ENCODE results near the gene MAP2K5.
A peak's percentile ranks its signal among the peaks of the same experiment; 100 is the strongest.

MAP2K5 gene

GRCh38 chr15:67761343-67761742 lies 218.8 kb downstream of the MAP2K5 start:
- TF ChIP-seq GATA2 (IDR thresholded peaks at IDR 0.05; ENCODE audit: low read depth, low read length) = no peak
- no peak for TF ChIP-seq GATA3 (IDR thresholded peaks at IDR 0.05; ENCODE audit: low read depth, low read length)

GRCh38 chr15:67762610-67763368 lies 220.3 kb downstream of the MAP2K5 start:
- TF ChIP-seq GATA2 (IDR thresholded peaks at IDR 0.05; ENCODE audit: low read depth, low read length) (no peak), GATA3 (IDR thresholded peaks at IDR 0.05; ENCODE audit: low read depth, low read length) (no peak)

GRCh38 chr15:67765701-67766100 lies 223.2 kb downstream of the MAP2K5 start:
- TF ChIP-seq GATA3 (IDR thresholded peaks at IDR 0.05; ENCODE audit: low read depth, low read length) (no peak), GATA2 (IDR thresholded peaks at IDR 0.05; ENCODE audit: low read depth, low read length) (no peak)

GRCh38 chr15:67766968-67767367 lies 224.5 kb downstream of the MAP2K5 start:
- TF ChIP-seq GATA2 (IDR thresholded peaks at IDR 0.05; ENCODE audit: low read depth, low read length) (no peak), GATA3 (IDR thresholded peaks at IDR 0.05; ENCODE audit: low read depth, low read length) (no peak)

GRCh38 chr15:67768313-67768977 lies 225.9 kb downstream of the MAP2K5 start:
- TF ChIP-seq GATA2 (IDR thresholded peaks at IDR 0.05; ENCODE audit: low read depth, low read length) (no peak), GATA3 (IDR thresholded peaks at IDR 0.05; ENCODE audit: low read depth, low read length) (no peak)

GRCh38 chr15:67769497-67770357 lies 227.2 kb downstream of the MAP2K5 start:
- TF ChIP-seq GATA3 (IDR thresholded peaks at IDR 0.05; ENCODE audit: low read depth, low read length) = no peak

GRCh38 chr15:67770358-67770628 lies 227.8 kb downstream of the MAP2K5 start:
- TF ChIP-seq GATA2 (IDR thresholded peaks at IDR 0.05; ENCODE audit: low read depth, low read length) (no peak), GATA3 (IDR thresholded peaks at IDR 0.05; ENCODE audit: low read depth, low read length) (no peak)

GRCh38 chr15:67771189-67771800 lies 228.8 kb downstream of the MAP2K5 start:
- peak; percentile 64 for TF ChIP-seq GATA2 (IDR thresholded peaks at IDR 0.05; ENCODE audit: low read depth, low read length)
- TF ChIP-seq GATA3 (IDR thresholded peaks at IDR 0.05; ENCODE audit: low read depth, low read length) = no peak

- TF ChIP-seq GATA3 (IDR thresholded peaks at IDR 0.05; ENCODE audit: low read depth, low read length) (no peak), GATA2 (IDR thresholded peaks at IDR 0.05; ENCODE audit: low read depth, low read length) (no peak)
Measured at GRCh38 chr15:67774626-67775025, 232.1 kb downstream of the MAP2K5 start.

GRCh38 chr15:67775250-67775649 lies 232.7 kb downstream of the MAP2K5 start:
- TF ChIP-seq GATA2 (IDR thresholded peaks at IDR 0.05; ENCODE audit: low read depth, low read length) (no peak), GATA3 (IDR thresholded peaks at IDR 0.05; ENCODE audit: low read depth, low read length) (no peak)

GRCh38 chr15:67775998-67776397 lies 233.5 kb downstream of the MAP2K5 start:
- TF ChIP-seq GATA3 (IDR thresholded peaks at IDR 0.05; ENCODE audit: low read depth, low read length) = no peak
- TF ChIP-seq GATA2 (IDR thresholded peaks at IDR 0.05; ENCODE audit: low read depth, low read length) = no peak

GRCh38 chr15:67776600-67776999 lies 234.1 kb downstream of the MAP2K5 start:
- no peak for TF ChIP-seq GATA2 (IDR thresholded peaks at IDR 0.05; ENCODE audit: low read depth, low read length)
- no peak for TF ChIP-seq GATA3 (IDR thresholded peaks at IDR 0.05; ENCODE audit: low read depth, low read length)

- TF ChIP-seq GATA2 (IDR thresholded peaks at IDR 0.05; ENCODE audit: low read depth, low read length) (no peak), GATA3 (IDR thresholded peaks at IDR 0.05; ENCODE audit: low read depth, low read length) (no peak)
Measured at GRCh38 chr15:67777071-67777470, 234.6 kb downstream of the MAP2K5 start.

GRCh38 chr15:67777773-67778172 lies 235.3 kb downstream of the MAP2K5 start:
- no peak for TF ChIP-seq GATA3 (IDR thresholded peaks at IDR 0.05; ENCODE audit: low read depth, low read length)
- no peak for TF ChIP-seq GATA2 (IDR thresholded peaks at IDR 0.05; ENCODE audit: low read depth, low read length)

Measured in SH-SY5Y (cell line).